ENCODE measurements around the gene ITPR1.

Gene ITPR1

GRCh38 chr3:4492208-4493013, 737 bp upstream of the ITPR1 start:
- DNase-seq = peak; percentile 24

- no peak for DNase-seq
Measured at GRCh38 chr3:4493941-4494894, 1.1 kb downstream of the ITPR1 start.

- no peak for DNase-seq
Measured at GRCh38 chr3:4494895-4495264, 1.7 kb downstream of the ITPR1 start.

- no peak for DNase-seq
Measured at GRCh38 chr3:4495294-4496086, 2.3 kb downstream of the ITPR1 start.

DNA sequence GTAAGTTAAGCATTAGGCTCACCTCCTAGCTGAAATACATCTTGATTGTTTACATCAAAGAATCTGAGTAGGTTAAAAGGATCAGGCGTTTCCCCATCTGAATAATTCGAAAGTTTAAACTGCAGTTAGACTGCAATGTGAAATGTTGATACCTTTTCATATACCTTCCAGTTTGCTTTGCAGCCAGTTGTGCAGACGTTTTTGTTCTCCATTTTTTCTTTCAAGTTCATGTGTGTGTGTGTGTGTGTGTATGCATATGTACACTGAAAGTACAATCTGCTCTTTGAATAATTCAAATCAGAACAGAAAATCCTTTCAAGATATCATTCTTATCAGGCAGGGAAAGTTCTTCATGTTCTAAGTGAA, 2.9 kb downstream of the ITPR1 start:
- no peak for DNase-seq

- DNase-seq = no peak
Measured at GRCh38 chr3:4497005-4497692, 4.0 kb downstream of the ITPR1 start.

DNA sequence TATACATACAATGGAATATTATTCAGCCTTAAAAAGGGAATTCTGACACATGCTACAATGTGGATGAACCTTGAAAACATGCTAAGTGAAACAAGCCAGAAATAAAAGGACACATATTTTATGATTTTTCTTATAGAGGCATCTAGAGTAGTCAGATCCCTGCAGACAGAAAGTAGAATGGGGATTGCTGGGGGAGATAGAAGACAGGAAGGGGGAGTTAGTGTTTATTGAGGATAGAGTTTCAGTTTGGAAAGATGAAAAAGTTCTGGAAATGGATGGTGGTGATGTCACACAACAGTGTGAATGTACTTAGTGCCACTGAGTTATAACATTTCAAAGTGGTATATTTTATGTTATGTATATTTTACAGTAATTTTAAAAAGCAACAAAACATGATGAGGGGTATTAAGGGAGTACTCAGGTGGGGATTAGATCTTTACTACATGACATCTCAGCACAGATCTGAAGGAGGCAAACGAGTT, 4.7 kb downstream of the ITPR1 start:
- DNase-seq = no peak

DNA sequence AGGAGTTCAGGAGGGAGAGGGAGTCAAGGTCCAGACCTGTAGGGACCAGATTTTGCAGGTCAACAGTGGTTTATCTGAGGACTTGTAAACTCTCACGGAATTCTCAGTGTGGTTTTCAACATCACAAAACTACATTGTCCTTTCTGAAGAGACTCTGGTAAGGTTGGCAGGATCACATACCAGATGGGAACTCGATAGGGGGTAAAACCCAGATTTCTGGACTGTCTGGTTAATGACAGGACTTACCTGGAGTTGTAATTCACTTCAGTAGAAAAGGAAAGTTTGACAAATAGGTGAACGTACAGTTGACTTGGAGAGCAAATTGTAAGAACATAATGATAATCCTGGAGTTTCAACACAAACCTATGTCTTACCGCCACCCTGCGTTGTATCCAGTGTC, 5.3 kb downstream of the ITPR1 start:
- DNase-seq = no peak

DNA sequence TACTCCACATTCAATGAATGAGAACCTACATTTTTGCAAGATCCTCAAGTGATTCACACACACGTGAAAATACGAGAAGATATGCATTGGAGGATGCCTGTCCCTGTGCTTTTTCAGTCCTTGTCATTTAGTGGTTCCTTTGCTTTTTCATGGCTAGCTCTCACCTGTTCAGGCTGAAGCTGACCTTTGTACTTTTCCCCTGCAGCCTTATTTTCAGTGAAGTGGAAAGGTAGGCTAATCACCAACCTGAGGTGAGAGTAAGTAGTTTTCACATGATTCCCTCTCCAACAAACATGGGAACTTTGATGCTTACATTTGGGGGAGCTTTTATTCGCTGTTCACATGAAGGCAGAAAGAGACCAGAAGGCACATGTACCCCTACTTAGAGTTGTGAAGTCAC, 8.3 kb downstream of the ITPR1 start:
- no peak for DNase-seq

DNA sequence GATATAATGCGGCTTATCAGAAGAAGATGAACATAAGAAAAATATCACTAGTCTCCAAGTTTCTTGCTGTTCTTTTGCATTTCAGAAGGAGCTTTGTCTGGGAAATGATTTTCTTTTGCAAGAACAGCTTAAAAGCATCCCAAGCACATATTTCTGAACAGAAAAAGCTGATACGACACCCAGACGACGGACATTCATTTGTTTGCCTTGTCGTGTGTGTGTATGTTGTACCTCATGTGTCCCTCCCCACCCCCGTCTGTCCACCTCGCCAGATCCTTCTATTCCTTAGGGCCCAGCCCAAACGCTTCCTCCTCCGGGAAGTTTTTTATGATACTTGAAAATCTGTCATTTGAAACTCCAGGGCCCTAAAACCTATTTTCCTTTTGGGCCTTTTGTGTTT, 8.8 kb downstream of the ITPR1 start:
- DNase-seq = no peak

GRCh38 chr3:4503050-4503449, 9.9 kb downstream of the ITPR1 start:
- DNase-seq = no peak

GRCh38 chr3:4504340-4505261, 11.5 kb downstream of the ITPR1 start:
- DNase-seq = peak; percentile 11

GRCh38 chr3:4505688-4506558, 12.8 kb downstream of the ITPR1 start:
- DNase-seq = no peak

GRCh38 chr3:4506559-4507023, 13.4 kb downstream of the ITPR1 start:
- DNase-seq = no peak

DNA sequence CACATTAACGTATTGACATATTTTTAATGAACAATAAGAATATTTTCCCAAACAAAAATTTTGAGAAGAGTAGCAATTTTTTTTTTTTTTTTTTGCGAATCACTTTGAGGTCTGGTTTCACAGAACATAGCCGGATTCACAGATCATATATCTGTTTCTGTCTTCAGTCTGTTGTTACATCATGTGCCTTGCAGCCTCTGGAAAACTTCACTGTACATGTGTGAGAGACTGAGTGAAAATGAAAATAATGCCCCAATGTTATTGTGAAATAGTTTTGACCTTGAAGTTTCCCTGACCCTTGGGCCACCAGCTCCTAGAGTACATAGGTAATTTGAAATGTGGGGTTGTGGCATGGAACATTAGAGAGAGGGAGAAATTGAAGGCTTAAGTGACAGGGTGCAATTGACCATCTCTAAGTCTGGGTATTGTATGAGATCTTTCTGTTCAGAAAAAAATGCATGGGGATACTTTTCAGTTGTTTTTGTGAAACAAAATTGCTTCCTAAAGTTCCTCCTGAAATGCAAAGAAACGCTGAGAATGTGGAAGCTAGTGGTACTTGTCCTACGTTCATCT, 14.0 kb downstream of the ITPR1 start:
- DNase-seq = no peak

DNA sequence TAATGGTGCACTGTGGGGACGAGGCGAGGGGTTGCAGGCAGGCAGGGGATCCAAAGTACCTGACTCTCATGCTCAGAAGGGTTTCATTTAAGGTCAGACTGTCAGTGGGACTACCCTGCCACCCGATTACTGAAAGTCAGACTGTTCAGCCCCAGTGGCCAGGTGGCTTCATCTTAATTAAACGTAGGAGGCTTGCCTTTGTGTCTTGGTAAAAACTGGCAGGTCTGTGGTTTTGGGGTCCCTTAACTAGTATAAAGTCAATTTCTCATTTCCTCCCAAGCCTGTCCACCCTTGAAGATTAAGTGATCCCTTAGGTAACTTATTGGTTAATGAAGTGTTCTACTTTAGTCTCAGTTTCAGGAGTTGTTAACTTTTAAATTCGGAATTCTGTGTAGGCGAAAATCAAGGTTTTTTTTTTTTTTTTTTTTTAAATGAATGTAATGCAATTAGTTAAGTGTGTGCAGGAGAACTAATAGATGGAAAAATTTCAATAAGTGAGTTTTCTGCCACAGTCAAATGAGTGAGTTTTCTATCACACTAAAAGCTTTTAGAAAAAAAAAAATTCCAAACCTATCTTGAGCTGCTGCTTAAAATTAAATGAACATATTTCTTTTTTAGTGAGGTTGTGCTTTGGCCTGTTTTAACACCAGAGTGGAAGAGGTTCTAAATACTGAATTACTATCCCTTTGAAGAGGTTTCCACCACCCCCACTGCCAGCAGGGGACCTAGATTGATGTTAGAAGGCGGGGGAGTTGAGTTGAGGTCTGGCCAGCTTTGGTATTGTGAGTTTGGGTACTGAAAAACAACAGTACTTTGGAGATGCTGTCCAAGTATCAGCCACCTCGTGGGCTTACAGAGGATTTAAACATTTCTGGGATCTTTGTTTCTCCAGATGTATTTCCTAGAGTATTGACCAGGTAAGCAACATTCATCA, 15.2 kb downstream of the ITPR1 start:
- DNase-seq = no peak

- no peak for DNase-seq
Measured at GRCh38 chr3:4509043-4509442, 15.9 kb downstream of the ITPR1 start.

DNA sequence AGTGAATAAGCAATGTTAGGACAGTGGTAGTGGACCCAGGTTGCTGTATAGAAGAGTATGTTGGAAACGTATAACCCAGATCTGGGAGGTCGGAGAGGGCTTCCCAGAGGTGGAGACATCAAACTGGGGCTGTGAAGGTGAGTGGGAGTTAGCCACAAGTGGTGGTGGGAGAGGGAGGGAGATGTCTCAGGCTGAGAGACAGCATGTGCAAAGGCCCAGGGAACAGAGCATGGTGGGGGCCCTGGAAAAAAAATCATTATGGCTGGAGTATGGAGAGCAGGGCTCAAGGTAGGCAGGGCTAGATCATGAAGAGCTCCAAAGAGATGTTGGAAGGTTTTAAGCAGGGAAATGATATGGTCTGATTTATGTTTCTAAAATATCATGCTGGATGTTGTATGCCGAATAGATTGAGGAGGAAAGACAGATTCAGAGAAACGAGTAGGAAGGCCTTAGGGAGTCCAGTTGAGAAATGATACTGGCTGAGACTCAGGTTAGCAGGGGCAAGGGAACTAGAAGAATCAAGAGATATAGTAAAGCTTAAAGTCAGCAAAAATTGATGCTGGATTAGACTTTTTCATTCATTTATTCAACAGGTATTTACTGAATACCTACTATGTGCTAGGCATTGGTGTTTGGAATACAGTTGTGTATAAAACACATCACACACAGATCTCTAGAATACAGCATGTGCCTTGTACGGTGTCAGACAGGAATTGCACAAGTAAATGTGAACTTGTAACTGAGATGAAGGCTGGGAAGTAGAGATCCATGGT, 17.0 kb downstream of the ITPR1 start:
- no peak for DNase-seq
